Activated naive CD4-positive, alpha-beta T cell treated with anti-CD3 and anti-CD28 coated beads, Interleukin-2, amount 50 U/mL, for 16 hours (primary cell): ENCODE results near the gene PRTFDC1.
A peak's percentile ranks its signal among the peaks of the same experiment; 100 is the strongest.
"Not testable (repeated sequence)": the region's sequence is repeated elsewhere in the genome, so short reads cannot be mapped to it uniquely, and the experiment has no call there.

Experiments used
- DNase-seq: peaks from one replicate; pipeline ENCODE4 v3.0.0-alpha.2; 2020

PRTFDC1 gene

GRCh38 chr10:24840784-24841183 is 111.6 kb downstream of the PRTFDC1 start:
- DNase-seq, result no peak

GRCh38 chr10:24837781-24838180 is 114.6 kb downstream of the PRTFDC1 start:
- not testable (repeated sequence) for DNase-seq

GRCh38 chr10:24834869-24835268 is 117.5 kb downstream of the PRTFDC1 start:
- DNase-seq, result no peak

GRCh38 chr10:24826009-24826408 is 126.4 kb downstream of the PRTFDC1 start:
- no peak for DNase-seq

DNA sequence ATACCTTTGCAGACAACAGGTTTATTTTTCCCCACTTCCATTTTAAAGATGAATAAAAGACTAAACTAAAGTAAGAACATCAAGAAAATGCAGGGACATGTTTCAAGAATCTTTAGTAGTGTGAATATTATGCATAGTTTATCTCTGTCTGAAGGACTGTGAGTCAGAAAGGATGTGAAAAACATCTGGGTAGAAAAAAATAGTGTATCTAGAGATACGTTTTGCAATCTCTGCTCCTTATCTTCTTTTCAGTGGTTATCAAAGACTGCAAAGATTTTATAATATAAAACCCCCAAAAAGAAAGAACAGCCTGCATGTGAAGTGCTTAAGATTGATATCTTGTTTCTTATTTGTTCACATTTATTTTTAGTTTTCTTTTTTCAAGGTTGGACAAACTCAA is 126.9 kb downstream of the PRTFDC1 start:
- no peak for DNase-seq

DNA sequence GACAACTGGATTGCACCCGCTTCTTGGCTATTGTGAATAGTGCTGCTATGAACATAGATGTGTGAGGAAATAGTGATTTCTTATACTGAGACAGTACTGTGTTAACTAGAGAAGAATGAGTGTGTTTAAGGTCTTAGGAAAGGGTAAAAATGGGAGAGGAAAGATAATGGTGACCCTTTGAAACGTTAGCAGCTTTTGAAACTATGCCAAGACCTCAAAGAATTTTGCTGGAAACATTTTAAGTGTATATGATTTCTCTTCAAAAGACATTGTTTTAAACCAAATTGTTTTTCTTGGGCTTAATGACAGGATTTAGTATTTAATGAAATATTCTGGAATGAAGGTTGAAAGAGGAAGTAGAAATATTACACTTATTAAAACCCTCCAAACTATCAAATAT is 127.9 kb downstream of the PRTFDC1 start:
- DNase-seq, result no peak

- no peak for DNase-seq
These were observed 128.3 kb downstream of the PRTFDC1 start for GRCh38 chr10:24824124-24824523.

GRCh38 chr10:24822590-24822989 is 129.8 kb downstream of the PRTFDC1 start:
- peak; percentile 45 for DNase-seq

DNA sequence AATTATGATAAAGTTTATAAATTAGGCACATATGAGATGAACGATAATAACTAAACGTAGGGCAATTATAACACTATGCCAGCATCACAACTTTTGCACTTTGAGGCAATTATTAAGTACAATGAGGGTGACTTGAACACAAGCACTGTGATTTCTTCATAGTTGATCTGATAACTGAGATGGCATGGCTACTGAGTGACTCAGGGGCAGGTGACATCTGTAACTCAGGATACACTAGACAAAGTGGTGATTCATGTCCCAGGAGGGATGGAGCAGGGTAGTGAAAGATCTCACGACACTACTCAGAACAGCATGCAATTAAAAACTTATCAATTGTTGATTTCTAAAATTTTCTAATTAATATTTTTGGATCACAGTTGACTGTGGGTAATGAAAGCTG is 130.4 kb downstream of the PRTFDC1 start:
- no peak for DNase-seq

- DNase-seq, result no peak
These were observed 135.5 kb downstream of the PRTFDC1 start for GRCh38 chr10:24816868-24817396.

GRCh38 chr10:24814568-24815313 is 137.7 kb downstream of the PRTFDC1 start:
- no peak for DNase-seq

DNA sequence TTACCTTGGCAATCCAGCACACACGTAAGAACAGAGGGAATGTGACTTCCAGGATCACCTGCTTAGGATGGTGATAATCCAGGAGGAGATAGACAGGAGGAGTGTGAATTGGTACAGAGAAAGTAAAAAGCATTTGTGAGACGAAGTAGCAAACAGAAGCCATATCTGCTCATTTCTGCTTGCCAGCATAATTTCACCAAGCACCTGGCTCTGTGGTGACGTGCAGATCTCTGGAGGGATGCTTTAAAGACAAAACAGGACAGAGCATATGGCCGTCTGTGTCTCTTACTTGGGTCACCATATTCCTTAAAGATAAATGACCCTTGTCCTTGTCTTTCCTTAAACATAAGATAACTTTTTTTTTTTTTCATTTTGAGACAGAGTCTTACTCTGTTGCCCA is 138.6 kb downstream of the PRTFDC1 start:
- no peak for DNase-seq

GRCh38 chr10:24806262-24806661 is 146.1 kb downstream of the PRTFDC1 start:
- DNase-seq, result no peak

DNA sequence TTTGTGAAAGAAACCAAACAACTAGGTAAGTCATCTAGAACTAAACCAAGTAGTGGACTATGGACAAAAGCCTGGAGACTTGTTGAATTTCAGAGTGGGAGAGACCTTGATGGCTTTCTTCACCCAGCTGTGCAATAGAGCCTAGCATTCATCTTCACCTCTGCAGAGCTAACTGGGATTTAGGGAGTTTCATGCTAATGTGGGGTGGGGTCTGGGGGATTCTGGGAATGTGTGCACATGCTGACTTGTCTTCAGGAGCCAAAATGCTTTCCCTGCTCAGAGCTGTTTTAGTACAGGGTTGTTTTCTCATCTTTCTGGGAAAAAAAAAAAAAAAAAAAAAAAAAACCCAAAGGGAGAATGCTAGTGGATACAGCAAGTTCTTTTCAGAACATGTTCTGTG is 147.4 kb downstream of the PRTFDC1 start:
- no peak for DNase-seq

- DNase-seq, result no peak
These were observed 148.0 kb downstream of the PRTFDC1 start for GRCh38 chr10:24804392-24804791.

- DNase-seq, result no peak
These were observed 150.0 kb downstream of the PRTFDC1 start for GRCh38 chr10:24802378-24802777.

GRCh38 chr10:24800861-24801260 is 151.5 kb downstream of the PRTFDC1 start:
- no peak for DNase-seq
